PC-3 (cell line): ENCODE measurements around the gene CRB2. TPM values are rescaled to one million over a fixed set of nuclear protein-coding genes. Genes with fewer than 3 reads are reported as not detected.

Experiments used
- ATAC-seq: fragments of 200-7000 bp; cut with Tn5 transposase; 2 replicates; pipeline ENCODE4 v1.9.1; 2020; ENCODE audit warnings: mild to moderate bottlenecking, moderate library complexity
- BruUV-seq: library from RNA; stranded (reverse); fragments of 400-500 nt; replicated peaks from 2 replicates; lab custom pipeline; 2021; lab: Mats Ljungman, UMichigan
- CTCF ChIA-PET: fragments of 300-600 bp; sonication (Branson Sonifier 250); formaldehyde crosslinking; loops from one replicate; lab custom pipeline; 2022; ENCODE audit warnings: antibody characterized with exemption; lab: Charles Lee
- POLR2A ChIA-PET: fragments of 300-600 bp; sonication (Branson Sonifier 250); formaldehyde crosslinking; loops from one replicate; lab custom pipeline; 2022; ENCODE audit warnings: antibody characterized with exemption; ENCODE audit not compliant: unreplicated experiment; lab: Charles Lee
- DNase-seq: peaks from one replicate; pipeline ENCODE4 v3.0.0-alpha.2; 2015
- H2AFZ ChIP-seq: fragments of 300-600 bp; sonication (generic); 2 replicates; pipeline ENCODE4 v1.6.0; 2016; ENCODE audit warnings: antibody characterized with exemption, low read length
- H3F3A ChIP-seq: fragments of 300-600 bp; sonication (generic); one replicate; pipeline ENCODE4 v1.6.0; 2017; ENCODE audit warnings: antibody characterized with exemption, low read length, control low read depth, mild to moderate bottlenecking; ENCODE audit not compliant: unreplicated experiment
- H3K27ac ChIP-seq: fragments of 300-600 bp; sonication (generic); 2 replicates; pipeline ENCODE4 v1.5.1; 2016; ENCODE audit warnings: mild to moderate bottlenecking, low read length
- H3K27me3 ChIP-seq: fragments of 300-600 bp; sonication (generic); 2 replicates; pipeline ENCODE4 v1.6.1; 2016; ENCODE audit warnings: low read length, mixed read lengths
- H3K36me3 ChIP-seq: fragments of 300-600 bp; sonication (generic); 2 replicates; pipeline ENCODE4 v1.6.1; 2016; ENCODE audit warnings: low read depth, mixed run types, low read length, mixed read lengths
- H3K4me1 ChIP-seq: fragments of 300-600 bp; sonication (generic); 2 replicates; pipeline ENCODE4 v1.5.1; 2016; ENCODE audit warnings: low read length; ENCODE audit not compliant: insufficient read depth
- H3K4me2 ChIP-seq: fragments of 300-600 bp; sonication (generic); 2 replicates; pipeline ENCODE4 v1.6.0; 2016; ENCODE audit warnings: low read length
- H3K4me3 ChIP-seq: fragments of 300-600 bp; sonication (generic); 2 replicates; pipeline ENCODE4 v1.5.1; 2016; ENCODE audit warnings: mild to moderate bottlenecking, low read length, mixed read lengths
- H3K79me2 ChIP-seq: fragments of 300-600 bp; sonication (generic); 2 replicates; pipeline ENCODE4 v1.6.1; 2017; ENCODE audit warnings: low read length, mixed read lengths
- H3K9ac ChIP-seq: fragments of 300-600 bp; sonication (generic); 2 replicates; pipeline ENCODE4 v1.6.0; 2016; ENCODE audit warnings: mild to moderate bottlenecking, low read length
- H3K9me2 ChIP-seq: fragments of 300-600 bp; sonication (generic); replicated peaks from 2 replicates; pipeline ENCODE4 v1.6.1; 2016; ENCODE audit warnings: mixed run types, low read length, mixed read lengths
- H3K9me3 ChIP-seq: fragments of 300-600 bp; sonication (generic); 2 replicates; pipeline ENCODE4 v1.6.1; 2016; ENCODE audit warnings: low read length, mixed read lengths
- H4K20me1 ChIP-seq: fragments of 300-600 bp; sonication (generic); 2 replicates; pipeline ENCODE4 v1.6.1; 2016; ENCODE audit warnings: low read length, mixed read lengths
- CTCF ChIP-seq: fragments of 300-600 bp; sonication (generic); conservative IDR thresholded peaks from 2 replicates; pipeline ENCODE4 v1.5.1; 2017; ENCODE audit warnings: antibody characterized with exemption, low read depth, mild to moderate bottlenecking, low read length
- EZH2 ChIP-seq: fragments of 300-600 bp; sonication (generic); IDR thresholded peaks from one replicate; pipeline ENCODE4 v1.6.1; 2017; ENCODE audit warnings: antibody characterized with exemption, mild to moderate bottlenecking, low read length; ENCODE audit not compliant: unreplicated experiment
- EZH2phosphoT487 ChIP-seq: fragments of 300-600 bp; sonication (generic); IDR thresholded peaks from 2 replicates; pipeline ENCODE4 v1.6.1; 2018; ENCODE audit warnings: mild to moderate bottlenecking, antibody characterized with exemption, low read length, borderline replicate concordance
- intact Hi-C: fragments of 100-400 bp; cut with micrococcal nuclease; formaldehyde crosslinking; loops from 2 replicates; pipeline ENCODE4 v1.9.0; 2023
- total RNA-seq: library from RNA; depleted of rRNA; stranded (reverse); fragments of >200 nt; gene quantifications from 2 replicates; pipeline ENCODE4 v1.2.3, GENCODE V29; 2014

Gene CRB2
- total RNA-seq, 1 experiment from 2014 or later, result not detected

DNA sequence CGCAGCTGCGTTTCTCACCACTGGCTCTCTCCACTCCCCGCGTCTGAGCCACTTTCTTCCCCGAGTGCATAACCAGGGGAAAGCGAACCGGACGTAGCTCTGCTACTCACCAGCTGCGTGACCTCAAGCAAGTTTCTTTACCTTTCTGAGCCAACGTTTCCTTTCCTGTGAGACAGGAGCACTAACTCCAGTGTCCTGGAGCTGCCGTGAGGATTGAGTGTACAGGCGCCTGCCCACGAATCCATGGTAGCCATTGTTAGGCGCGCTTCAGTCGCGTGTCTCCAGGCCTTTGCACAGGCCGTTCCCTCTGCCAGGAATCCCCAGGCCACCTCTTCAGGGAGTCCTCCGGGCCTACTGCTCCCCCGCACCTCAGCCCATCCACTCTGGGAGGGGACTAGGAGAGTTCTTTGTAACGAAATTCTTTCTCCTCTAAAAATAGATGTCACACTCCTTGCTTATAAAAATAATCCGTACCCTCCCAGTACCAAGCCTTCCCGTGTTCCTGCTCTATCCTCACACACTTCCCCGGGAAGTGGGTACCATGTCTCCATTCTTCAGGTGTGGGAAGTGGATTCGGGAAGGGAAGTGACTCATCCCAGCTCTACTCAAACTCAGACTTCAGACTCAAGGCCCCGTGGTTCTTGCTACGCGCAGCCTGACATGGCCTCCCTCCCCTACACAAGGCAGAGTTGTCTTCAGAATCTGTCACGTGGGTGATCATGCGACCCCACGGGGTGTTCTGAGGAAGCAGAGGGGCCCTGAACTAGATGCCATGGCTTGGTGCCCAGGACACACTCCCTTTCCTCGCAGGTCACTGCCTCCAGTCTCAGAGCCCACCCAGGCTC lies 16.1 kb upstream of the CRB2 start:
- ATAC-seq (peak; percentile 29; the same call in 1 of the 2 replicates), DNase-seq (peak; percentile 23)
- POLR2A ChIA-PET, result no interaction called here
- H3K9ac ChIP-seq, result no peak overlapping the region
- H3K4me2 ChIP-seq, result no peak overlapping the region
- H3K27ac ChIP-seq, result no peak overlapping the region
- H3K27me3 ChIP-seq, result no peaks in the 10 kb centered on the region
- no peaks in the 10 kb centered on the region for H3K36me3 ChIP-seq
- H3K9me3 ChIP-seq, result no peaks in the 10 kb centered on the region
- H3K9me2 ChIP-seq, result no peaks in the 10 kb centered on the region
- no peak for TF ChIP-seq EZH2phosphoT487
- TF ChIP-seq CTCF, result no peak
- TF ChIP-seq EZH2, result no peak
- no peaks in the 10 kb centered on the region for H4K20me1 ChIP-seq
- CTCF ChIA-PET, result no interaction called here
- BruUV-seq, result no TSS peak
- no peaks in the 10 kb centered on the region for H3F3A ChIP-seq
- intact Hi-C loops, result no loop called here
- no peaks in the 10 kb centered on the region; the same call in 1 of the 2 replicates for H3K4me1 ChIP-seq
- no peak overlapping the region for H2AFZ ChIP-seq
- H3K4me3 ChIP-seq, result no peak overlapping the region
- no peaks in the 10 kb centered on the region for H3K79me2 ChIP-seq

GRCh38 chr9:123341816-123342215 lies 14.2 kb upstream of the CRB2 start:
- no peaks in the 10 kb centered on the region for H3F3A ChIP-seq
- intact Hi-C loops, result no loop called here
- H3K9me2 ChIP-seq, result no peaks in the 10 kb centered on the region
- H3K4me1 ChIP-seq, result no peaks in the 10 kb centered on the region; the same call in 1 of the 2 replicates
- no TSS peak for BruUV-seq
- TF ChIP-seq CTCF (no peak), EZH2 (no peak), EZH2phosphoT487 (no peak)
- DNase-seq, result no peak
- H2AFZ ChIP-seq, result no peak overlapping the region
- no peak for ATAC-seq
- H3K9me3 ChIP-seq, result no peaks in the 10 kb centered on the region
- H4K20me1 ChIP-seq, result no peaks in the 10 kb centered on the region
- no peak overlapping the region for H3K27ac ChIP-seq
- no peaks in the 10 kb centered on the region for H3K27me3 ChIP-seq
- H3K4me2 ChIP-seq, result no peak overlapping the region
- H3K9ac ChIP-seq, result no peak overlapping the region
- no peaks in the 10 kb centered on the region for H3K79me2 ChIP-seq
- no peak overlapping the region for H3K4me3 ChIP-seq
- ChIA-PET CTCF (no interaction called here), POLR2A (no interaction called here)
- H3K36me3 ChIP-seq, result no peaks in the 10 kb centered on the region

GRCh38 chr9:123342247-123342646 lies 13.8 kb upstream of the CRB2 start:
- Histone ChIP-seq H3F3A (no peaks in the 10 kb centered on the region), H3K9me3 (no peaks in the 10 kb centered on the region), H3K9me2 (no peaks in the 10 kb centered on the region), H3K27me3 (no peaks in the 10 kb centered on the region), H3K4me2 (no peak overlapping the region), H3K9ac (no peak overlapping the region), H2AFZ (no peak overlapping the region), H4K20me1 (no peaks in the 10 kb centered on the region), H3K4me1 (no peaks in the 10 kb centered on the region; the same call in 1 of the 2 replicates), H3K4me3 (no peak overlapping the region), H3K79me2 (no peaks in the 10 kb centered on the region), H3K27ac (no peak overlapping the region), H3K36me3 (no peaks in the 10 kb centered on the region)
- no peak for TF ChIP-seq EZH2phosphoT487
- TF ChIP-seq EZH2, result no peak
- TF ChIP-seq CTCF, result no peak
- DNase-seq (no peak), ATAC-seq (no peak)
- intact Hi-C loops, result no loop called here
- POLR2A ChIA-PET, result no interaction called here
- no TSS peak for BruUV-seq
- CTCF ChIA-PET, result no interaction called here
